Activated effector memory CD4-positive, alpha-beta T cell treated with anti-CD3 and anti-CD28 coated beads, Interleukin-2, amount 50 U/mL, for 16 hours (primary cell): ENCODE measurements around the gene CNKSR3.

Experiments
- DNase-seq: peaks from one replicate; pipeline ENCODE4 v3.0.0-alpha.2; 2020

Gene CNKSR3

DNA sequence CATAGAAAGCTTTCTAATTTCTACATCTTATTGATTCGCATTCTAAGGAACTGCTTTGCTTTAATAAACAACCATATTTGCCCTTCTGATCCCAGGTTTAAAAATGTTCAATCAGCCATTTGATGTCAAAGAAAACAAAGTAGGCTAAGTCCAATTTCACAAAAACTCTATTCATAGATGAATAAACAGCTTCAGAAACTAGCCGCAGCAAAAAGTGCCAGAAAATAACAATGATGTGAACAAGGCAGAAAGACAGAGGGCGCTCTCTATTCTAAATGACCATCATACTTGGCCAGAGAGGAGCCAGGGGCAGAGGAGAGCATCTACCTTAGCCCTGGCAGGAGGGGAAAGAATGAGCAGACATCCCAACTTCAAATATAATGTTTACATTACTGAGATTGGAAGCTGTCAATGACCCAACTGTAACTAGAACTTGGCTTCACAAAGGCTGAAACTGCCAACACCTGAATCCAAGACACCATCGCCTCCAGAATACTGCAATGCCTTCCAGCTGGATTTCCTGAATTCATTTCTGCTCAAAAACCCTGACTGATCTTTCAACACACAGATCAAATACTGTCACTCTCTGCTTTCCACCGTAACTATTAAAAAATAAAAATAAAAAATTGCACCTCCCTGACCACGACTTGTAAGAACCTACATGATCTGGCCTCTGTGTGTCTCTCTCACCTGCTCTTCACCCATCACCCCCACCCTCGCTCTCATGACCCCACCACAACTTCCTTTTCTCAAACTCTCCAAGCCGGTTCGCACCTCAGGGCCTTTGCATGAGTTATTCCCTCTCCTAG is 9.5 kb downstream of the CNKSR3 start:
- DNase-seq, result no peak

DNA sequence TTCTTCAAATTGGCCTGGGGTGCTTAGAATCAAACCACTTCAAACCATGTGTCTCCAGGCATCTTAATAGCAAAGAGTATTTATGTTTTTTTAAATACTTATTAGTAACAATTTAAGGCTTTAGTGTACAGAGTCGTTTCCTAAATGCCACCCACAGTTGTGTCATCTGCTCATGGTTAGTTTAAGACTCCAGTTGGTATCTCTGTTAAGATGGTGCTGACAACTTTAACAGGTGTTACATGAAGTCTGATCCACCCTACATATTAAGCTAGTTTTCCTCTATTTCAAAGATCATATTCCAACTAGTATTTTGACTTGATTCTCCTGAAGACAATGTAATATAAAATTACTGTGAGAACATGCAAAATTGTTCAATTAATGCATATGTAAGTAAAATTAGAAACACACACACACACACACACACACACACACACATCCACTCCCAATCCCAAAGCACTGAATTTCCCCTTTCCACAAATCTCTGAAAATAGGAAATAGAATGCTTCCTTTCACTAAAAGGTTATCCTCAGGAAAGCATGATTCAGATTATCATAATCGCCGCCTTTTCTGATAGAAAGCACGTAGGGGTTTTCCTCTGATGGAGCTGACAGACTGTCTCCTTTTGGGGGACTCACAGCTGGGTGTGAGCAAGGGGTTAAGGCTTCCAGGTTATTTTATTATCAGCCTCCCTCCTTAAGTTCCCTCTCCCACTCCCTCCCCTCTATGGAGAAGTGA is 10.5 kb downstream of the CNKSR3 start:
- DNase-seq, result no peak

DNA sequence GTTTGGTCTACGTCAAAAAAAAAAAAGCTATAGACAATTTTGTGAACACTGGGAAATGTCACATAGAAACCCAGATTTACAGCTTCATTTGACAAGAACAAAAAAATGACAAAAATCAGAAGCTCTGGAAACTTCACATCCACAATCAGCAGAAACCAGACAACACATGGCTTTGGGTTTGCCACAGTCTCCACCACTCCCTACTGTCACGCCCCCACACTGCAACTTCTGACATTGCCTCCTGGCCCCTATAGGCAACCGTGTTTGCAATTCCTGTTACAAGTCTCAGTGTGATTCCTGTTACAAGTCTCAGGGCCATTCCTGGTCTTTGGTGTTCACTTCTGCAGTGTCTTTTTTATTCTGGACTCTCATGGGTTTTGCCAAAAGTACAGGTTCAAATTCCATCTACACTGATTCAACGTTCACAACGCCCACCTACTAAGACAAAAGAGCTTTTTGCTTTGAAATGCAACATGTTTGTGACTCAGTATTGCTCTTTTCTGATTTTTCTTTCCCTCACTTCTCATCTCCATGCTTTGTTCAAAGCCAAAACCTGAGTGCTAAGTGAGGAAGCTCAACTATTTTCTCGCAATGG is 12.0 kb downstream of the CNKSR3 start:
- DNase-seq, result no peak

DNA sequence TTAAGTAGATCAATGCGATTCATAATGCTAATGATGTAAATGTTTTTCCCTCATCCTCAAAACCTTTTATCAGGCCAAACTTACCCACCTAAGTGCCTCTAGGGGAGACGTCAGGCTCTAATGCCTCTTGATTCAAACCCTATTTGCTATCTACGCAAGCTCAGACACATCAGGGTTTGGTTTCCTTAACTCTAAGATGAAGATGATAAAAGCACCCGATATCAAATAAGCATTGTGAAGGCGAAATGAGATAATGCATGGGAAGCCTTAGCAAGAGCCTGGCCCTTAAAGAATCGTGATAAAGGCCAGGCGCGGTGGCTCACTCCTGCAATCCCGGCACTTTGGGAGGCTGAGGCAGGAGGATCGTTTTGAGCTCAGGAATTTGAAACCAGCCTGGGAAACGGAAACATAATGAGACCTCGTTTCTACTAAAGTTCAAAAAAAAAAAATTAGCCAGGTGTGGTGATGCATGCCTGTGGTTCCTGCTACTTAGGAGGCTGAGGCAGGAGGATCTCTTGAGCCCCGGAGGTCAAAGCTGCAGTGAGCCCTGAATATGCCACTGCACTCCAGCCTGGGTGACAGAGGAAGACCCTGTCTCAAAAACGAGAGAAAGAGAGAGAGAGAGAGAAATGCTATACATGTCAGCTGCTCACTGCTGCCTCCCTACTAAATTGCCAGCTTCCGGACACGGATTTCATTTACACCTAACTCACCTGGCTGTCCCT is 13.5 kb downstream of the CNKSR3 start:
- DNase-seq, result no peak

DNA sequence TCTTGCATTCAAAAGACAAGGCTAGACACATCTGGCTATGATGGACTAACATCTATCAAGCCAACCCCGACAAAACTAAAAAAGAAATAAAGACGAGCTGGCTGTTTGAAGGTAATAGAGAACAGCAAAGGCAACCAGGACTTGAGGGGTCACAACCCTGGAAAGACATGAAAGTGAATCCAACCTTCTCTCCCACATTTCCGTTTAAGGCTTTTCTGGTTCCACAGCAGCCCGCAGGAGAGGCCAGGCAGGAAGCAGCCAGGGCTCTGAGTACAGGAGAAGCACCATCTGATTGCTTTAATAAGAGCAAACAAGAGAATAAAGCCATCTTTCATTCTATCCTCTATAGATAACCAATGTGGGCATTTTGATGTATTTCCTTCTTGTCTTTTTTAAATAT is 14.3 kb downstream of the CNKSR3 start:
- no peak for DNase-seq

DNA sequence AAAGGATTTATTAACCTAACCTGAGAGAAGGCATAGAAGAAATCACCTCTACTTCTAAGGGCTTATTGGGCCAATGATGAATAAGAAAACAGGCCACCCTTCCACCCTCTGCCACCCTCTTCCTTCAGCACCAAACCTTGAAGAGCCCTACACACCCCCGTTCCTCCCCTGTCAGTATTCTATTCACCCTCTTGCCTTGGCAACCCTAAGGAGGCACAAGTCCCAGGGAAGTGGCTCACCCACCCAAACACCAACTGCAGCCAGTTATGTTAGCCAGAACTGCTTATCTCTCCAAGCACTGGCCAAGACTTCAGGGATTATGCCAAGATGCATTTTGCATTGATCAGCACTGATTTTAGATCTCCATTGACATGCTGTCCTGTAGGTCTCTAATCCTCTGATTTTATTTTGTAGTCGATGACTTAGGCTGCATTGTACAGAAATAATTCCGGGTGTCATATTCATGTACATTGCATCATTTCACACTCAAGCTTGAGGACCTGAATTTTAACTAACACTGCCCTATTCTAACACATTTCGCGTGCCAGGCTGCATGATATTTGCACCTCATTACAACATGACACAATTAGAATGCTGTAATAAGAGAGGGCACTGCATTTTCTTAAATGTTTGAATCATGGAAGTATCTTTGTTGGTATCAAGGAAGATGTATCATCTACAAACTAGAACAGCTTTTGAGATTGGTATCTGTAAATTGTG is 15.7 kb downstream of the CNKSR3 start:
- DNase-seq, result no peak

DNA sequence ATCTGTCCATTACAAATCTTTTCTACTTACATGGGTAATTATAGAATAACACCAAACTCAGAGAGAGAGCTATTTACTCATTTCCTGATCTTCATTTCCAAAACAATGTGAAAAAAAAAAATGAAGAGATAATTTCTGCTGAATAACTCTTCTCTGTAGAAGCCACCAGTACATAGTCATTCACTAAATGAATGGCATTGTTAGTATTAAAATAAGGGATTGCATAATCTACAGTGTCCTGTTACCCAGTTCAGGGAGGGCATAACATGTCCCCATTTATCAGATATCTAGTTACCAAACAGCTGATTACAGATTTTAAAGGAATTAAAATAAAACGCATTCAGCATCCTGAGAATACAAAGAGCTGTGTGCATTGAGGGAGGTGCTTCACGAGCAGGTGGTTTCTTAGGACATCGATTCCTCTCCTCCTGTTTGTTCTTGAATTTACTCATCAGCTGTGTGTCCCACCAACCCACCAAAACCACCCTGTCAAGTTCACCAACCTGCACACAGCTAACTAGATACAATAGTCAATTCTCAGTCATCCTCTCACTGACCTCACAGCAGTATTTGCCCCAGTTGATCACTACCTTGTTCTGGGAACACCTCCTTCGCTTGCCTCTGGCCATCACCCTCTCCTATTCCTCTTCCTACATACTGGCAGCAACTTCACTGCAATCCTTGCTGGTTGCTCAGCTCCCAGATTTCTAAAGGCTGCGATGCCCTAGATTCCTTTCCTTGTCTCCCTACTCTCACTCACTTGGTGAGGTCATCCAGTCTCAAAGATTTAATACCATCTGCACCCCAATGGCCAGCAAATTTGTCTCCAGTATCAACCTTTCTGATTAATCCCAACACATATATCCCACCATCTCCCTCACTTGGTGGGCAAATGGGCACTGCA is 18.7 kb downstream of the CNKSR3 start:
- no peak for DNase-seq

DNA sequence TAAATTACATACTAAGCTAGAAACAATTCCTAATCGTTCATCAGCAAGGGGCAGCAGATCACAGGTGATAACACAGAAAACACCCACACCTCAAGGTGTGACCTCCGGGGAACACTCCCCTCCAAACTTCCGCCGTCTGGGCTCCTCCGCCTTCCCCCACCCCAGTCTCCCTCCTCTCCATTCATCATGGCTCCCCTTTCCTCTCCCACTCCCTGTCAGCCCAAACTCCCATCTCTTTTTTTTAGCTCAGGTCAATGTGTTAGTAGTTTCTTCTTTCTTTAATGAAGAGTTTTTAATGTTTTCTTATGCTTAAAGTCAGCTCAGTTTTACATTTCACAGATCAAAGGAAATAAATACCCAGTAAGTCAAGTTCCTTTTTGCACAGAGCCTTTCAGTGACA is 20.7 kb downstream of the CNKSR3 start:
- DNase-seq, result no peak

DNA sequence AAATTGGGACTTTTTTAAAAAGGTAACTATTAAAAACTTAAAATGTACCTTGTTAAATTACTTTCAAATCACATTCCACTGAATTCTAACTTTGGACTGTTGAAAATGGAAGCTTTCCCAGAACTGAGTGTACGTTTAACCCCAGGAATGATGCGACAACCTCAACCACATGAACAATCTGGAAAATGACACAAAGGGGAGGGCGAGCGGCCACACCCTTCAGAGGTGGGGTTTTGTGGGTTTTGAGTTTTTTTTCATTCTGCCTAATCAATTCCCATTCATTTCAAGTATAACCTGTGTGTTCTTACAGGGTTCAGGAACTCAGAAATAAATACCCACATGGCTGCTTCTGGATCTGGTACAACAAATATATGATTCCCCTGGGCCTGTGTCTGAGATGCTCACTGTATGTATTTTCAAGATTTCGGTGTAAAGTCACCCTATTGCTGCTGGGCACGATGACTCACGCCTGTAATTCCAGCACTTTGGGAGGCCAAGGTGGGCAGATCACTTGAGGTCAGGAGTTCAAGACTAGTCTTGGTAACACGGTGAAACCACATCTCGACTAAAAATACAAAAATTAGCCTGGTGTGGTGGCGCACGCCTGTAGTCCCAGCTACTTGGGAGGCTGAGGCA is 21.6 kb downstream of the CNKSR3 start:
- DNase-seq, result no peak

DNA sequence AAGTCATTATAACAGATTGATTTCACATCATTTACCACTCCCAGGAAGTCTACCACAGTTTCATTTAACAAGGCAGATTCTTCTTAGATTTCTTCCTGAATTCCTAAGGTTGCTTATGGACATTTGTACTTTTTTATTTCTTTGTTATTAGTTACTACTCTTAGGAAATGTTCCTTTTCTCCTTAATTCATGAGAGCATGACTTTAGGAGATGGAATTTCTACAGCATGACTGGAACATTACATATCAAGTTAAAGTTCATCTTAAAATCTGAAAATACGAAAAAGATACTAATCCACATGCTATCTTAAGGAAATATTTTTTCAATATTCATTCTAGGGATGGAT is 22.3 kb downstream of the CNKSR3 start:
- DNase-seq, result no peak

DNA sequence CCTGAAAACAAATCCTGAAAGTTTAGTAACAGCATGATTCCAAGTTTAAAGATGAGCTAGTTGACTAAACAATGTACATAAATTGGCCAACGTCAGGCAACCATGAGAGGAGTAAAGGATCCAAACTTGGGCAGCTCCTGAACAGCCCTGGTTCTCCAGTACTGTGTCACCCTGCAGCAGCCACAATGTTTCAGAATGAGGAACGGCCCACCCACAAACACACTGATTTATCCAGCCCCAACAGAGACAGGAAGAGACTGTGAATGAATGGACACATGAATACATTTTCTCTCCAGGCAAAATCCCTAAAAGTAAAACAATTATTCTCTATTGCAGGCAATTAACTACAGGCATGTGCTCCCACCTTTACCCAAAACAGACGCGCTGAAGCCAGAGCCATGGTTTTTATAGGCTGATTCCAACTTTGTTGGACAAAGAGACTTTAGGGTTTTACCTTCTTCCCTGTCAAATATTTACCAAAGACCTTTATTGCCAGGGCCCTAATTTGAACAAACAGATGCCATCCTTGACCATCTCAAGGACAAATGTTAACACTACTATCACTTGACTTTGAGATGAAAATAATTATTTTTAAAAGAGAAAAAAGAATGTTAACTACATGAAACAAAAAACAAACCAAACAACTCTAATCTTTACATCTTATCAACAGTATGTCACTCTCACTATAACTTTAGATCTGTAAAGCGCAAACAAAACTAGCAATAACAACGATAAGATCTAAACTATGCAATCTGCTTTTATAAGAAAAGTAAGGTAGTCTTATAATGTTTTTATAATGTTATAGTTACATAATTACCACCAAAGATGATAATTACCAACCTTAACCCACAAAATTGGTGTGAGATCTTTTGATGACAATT is 22.9 kb downstream of the CNKSR3 start:
- no peak for DNase-seq

DNA sequence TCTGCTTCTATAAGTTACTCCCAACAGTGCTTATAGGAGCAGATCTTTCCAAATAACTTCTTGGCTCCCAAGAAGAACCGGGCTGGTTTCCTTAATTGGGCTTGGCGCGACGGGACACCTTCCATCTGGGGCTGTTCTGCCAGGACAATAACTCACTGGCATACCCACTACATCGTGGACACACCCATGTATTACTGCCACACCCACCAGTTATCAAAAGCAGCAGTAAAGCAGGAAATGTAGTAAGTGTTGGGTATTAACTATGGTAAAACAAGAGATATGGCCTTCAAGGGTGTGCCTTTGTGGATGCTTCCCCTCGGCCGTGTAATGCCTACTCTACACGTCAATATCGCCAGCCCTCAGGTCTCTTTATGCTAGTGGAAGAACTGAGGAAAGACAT is 24.7 kb downstream of the CNKSR3 start:
- no peak for DNase-seq

DNA sequence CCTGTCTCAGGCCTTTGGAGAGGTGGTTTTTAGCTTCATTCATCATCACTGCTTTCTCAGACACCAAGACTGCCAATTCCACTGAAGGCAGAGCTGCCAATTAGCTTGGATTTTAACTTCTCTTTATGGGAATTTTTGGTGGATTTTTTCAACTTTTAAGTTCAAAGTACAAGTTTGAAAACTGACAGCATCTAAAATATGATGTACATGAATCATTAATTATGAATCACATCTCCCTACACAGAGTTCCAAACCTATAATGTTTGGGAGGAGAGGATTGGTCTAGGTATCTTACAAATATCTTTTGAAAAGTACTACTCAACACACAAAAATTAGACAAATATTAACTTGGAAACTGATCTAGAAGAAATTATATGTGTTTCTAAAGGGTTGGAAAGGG is 25.5 kb downstream of the CNKSR3 start:
- no peak for DNase-seq

DNA sequence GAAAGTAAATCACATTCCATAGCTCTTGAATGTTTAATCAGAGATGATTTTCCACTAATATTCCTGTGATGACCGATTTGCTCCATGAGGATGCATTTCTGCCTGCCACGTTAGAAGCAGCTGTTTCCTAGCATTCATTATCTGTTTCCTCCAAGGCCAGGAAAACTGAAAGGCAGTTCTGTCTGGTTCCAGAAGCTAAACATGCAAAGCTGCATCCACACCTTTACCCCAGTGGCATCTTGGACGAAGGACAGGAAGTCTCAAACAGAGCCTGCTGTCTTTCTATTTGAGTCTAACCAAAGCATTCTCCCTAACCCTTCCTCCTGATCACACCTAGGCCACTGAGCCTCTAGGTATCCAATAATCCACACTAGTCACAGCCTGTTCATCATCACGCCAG is 27.6 kb downstream of the CNKSR3 start:
- DNase-seq, result no peak

DNA sequence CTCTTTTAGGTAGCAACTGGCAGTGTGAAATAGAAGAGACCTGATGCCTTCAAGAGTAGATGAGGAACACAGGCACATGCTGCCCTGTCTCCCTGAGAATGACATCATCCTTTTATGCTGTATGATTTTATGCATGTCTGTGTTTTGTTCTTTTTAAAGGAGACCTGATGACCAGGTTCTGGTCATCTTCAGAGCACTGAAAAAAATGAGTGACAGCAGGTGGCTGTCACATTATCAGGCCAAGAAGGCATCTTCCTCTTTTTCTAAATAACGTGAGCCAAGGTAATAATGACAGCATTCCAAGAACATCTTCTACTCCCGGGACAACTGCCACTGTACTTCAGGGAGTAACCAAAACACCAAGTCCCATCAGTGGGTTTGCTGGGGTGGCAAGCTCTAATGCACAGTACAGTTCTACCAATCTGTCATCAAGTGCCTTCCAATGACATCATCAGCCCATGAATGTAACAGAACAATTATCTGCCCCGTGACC is 28.9 kb downstream of the CNKSR3 start:
- DNase-seq, result no peak

DNA sequence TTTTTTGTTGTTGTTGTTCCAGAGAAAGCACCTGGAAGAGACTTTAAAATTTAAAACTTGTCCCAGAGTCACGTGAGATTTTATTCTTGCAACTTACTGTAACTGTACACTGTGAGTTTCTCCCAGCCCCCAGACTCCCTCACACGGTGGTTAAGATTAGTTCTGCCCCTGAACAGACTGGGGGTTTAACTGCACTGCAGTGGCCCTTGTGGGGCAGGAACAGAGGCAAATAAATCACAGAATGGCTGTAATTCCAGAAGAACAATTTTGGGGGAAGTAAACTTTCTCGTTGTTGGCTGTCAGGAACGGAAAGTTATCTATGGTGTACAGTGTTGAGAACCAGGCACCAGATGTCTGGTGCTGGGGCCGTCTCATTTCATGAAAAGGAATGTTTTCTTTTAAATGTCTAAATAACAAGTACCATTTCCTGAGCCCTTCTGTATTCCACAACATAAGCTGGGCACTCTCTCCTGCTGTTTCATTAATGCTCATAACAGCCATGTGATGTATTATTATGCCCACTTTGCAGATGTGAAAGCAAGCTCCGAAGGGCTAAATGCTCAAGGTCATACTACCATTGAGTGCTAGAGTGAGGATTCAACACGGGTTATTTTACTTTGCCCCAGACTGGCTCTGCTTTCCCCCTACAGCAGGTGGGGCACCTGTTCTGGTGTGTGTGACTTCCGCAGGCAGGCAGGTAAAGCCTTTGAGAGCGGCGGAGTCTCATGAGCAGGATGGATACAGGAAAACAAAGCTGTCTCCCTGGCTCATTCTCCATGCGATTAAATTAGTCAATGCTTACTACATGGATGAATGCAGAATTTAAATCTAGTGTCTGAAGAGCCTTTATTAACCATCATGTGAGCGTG is 30.5 kb downstream of the CNKSR3 start:
- no peak for DNase-seq

DNA sequence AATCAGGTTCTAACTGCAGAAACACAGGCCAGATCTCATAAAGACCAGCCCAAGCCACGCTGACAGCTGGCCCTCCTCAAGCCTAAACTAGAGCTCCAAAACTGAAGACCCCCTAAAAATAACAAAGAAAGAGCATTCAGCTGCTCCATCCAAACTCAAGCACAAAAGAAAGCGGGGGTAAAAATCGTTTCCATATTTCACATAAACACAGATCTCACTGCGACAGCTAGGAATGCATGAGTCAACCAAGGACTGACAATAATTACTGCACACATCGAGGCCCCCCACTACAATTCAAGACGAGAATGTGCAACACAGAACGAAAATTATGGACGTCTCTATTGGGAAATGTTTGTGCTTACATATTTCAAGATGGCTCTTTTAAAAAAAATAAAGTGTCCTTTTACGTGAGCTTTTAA is 31.1 kb downstream of the CNKSR3 start:
- no peak for DNase-seq

DNA sequence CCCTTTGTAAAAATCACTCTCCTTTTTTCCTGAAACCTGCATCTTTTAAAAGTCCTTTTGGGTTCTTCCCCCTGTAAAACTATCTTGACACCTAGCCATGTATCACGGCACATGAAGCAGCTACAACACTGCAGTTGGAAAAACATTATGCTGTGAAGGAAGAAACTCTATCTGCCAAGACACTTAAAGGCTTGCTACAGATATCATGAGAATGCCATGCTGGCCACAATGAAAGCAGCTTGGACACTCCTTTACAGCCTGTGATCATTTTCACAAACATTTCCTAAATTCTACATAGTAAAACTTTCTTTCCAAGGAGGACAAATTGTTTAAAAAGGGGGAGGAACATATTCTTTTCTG is 31.8 kb downstream of the CNKSR3 start:
- DNase-seq, result no peak
